Right lung (tissue), 5 donors: Measurements from ENCODE around the gene OVOL1. TPM values are rescaled to one million over a fixed set of nuclear protein-coding genes. Genes with fewer than 3 reads are reported as not detected.

Experiments
- DNase-seq, 2 donors: peaks; one replicate each; pipeline ENCODE4 v3.0.0-alpha.2; 2013
- polyA plus RNA-seq, 5 donors: library from polyadenylated mRNA; unstranded; fragments of 120-200 nt; gene quantifications; one replicate each; pipeline versions ENCODE4 v1.2.1 to v1.2.3, GENCODE V29; 2013; ENCODE audit warnings: inconsistent platforms in 1 of 5, low replicate concordance in 1 of 5; ENCODE audit not compliant: insufficient read length in 5 of 5, insufficient read depth in 1 of 5

Gene OVOL1
- polyA plus RNA-seq, 5 donors, result 0.07 to 0.60 (median 0.29) TPM

DNA sequence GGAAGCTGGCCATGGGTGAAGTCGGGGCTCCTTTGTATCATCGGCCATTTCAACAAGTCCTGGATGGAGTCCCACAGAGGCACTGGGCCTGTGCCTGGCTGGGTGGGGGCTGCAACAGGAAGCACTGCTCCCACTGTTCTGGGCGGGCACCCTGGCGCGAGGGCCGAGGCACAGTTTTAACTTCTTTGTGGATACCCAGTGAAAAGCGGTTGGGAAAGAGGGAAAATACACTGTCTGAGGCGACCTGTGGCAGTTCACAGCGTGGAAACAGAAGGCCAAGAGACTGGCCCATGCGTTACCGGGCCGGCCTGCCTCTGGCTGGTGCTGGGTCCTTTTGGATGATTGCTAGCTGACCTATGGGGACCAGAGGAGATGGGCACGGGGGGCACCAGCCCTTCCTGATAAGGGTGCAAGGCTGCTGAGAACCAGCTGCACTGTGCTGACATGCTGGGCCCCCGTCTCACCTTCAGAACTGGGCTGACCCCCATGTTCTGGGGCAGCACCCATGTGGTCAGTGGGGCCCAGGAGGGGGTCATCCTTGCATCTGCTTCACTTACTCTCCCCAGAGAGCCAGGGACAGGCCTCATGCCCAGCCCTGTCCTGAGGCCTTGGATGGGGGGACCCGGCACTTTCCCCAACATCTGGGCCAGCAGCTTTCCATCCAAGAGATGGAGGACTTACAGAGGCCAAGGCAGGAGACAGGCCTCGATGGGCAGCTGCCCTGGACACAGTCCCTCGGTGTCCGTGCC is 4.2 kb downstream of the OVOL1 start:
- DNase-seq, result no peak

DNA sequence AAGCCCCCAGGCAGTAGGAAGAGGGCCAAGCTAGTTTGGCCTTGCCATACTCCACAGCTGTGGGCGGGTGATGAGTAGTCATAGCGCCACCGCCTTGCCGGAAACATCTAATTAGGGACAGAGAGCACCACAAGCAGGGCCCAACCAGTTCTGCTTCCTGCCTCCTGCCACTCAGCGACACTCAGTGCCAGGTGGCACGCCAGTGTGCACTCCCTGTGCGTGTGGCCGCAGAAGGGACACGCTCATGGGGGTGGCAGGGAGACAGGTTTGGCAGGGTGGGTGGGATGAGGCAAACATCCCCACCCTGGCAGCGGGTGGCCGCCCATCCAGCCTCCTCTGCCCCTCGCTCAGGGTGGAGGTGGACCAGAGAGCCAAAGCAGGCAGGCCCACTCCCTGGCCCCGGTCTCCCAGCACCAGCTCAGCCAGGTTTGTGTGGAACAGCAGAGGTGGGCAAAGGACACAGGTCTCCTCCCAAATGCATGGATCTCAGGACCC is 4.9 kb downstream of the OVOL1 start:
- no peak for DNase-seq

DNA sequence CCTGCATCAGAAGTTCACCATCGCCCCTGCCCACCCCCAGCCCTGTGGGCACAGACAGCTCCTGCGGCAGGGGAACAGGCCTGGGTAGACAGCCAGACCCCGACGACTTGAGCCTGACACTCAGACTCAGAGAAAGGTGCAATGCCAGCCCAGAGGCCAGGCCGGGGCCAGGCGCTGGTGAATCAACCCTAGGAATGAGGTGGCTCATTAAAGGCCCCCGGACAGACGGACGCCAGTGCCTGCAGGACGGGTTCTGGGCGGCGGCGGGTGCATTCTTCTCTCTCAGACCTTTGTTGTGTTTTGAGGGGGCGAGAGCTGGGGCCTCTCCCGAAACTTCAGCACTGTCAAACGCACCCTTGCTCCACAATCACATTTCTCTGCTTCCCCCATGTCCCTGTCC is 5.6 kb downstream of the OVOL1 start:
- no peak for DNase-seq

DNA sequence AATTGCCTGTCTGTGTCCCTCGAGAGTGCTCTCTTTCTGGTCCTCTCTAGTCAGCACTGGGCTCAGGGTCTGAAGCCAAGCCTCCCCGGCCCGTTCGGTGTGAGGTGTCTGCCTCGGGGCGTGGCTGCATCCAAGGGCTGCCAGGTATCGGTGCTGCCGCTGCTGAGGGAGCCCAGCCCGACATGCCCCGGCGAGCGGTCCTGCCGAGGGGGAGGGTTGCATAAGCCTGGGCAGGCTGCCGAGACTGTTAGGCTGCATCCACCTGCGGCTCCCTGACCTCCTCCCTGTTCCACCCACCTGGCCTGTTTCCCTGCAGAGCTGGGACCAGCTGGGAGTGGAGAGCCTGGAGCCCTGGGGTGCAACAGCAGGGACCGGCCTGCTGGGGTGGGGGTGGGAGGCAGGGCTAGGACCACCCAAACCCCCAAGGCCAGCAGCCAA is 6.3 kb downstream of the OVOL1 start:
- DNase-seq, result no peak

DNA sequence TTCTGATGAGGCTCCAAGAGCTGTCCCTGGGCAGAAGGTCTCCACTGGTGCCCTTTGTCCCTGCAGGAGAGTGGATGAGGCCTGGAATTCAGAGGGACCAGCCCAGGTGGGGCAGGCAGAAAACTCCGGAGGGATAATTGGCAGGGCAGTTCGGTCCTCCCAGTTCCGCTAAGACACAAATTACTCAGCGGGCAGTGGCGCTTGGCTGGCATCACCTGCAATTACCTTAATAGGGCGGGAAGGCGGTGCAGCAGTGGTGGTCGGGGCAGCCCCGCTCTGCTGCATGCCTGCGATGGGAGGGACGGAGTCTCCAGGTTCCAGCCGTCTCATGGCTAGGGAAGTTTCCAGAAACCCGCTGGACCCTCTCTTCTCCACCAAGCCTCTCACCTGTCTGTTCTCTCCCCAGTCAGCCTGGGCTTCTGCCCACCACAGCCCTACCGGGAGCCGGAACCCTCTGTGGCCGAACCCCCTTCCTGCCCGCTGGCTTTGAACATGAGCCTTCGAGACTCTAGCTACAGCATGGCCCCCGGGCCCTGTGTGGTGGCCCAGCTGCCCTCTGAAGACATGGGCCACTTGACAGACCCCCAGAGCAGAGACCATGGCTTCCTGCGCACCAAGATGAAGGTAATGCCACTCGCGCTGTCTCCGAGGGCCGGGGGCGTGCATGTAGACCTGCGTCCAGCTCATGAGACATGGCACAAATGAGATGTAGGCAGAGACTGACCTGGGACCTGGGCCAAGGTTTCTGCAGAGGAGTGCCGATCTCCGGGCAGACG is 7.0 kb downstream of the OVOL1 start:
- DNase-seq, result no peak

DNA sequence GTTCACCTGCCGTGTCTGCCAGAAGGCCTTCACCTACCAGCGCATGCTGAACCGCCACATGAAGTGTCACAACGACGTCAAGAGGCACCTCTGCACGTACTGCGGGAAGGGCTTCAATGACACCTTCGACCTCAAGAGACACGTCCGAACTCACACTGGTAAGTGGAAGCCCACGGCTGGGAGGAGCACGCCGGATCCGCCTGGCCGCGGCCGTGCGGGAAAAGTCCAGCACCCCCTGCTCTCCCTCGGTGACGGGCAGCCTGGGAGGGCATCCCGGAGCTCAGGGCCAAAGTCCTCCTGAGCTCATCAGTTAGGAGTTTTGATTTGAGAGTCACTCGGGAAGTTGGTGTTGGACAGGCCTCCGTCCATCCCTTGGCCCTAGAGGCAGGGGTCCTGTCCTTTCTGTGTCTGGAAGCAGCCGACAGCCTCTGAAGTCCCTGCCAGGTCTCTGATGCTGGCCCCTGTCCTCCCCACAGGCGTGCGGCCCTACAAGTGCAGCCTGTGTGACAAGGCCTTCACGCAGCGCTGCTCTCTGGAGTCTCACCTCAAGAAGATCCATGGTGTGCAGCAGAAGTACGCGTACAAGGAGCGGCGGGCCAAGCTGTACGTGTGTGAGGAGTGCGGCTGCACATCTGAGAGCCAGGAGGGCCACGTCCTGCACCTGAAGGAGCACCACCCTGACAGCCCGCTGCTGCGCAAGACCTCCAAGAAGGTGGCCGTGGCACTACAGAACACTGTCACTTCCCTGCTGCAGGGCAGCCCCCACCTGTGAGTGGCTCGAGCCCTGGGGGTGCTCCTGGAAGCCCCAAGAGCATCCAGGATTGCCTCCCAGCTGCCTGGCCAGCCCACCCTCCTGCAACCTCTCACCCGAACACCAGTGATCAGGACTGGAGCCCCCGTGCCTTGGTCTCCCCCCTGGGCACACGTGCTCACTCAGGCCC is 8.0 kb downstream of the OVOL1 start:
- no peak for DNase-seq

DNA sequence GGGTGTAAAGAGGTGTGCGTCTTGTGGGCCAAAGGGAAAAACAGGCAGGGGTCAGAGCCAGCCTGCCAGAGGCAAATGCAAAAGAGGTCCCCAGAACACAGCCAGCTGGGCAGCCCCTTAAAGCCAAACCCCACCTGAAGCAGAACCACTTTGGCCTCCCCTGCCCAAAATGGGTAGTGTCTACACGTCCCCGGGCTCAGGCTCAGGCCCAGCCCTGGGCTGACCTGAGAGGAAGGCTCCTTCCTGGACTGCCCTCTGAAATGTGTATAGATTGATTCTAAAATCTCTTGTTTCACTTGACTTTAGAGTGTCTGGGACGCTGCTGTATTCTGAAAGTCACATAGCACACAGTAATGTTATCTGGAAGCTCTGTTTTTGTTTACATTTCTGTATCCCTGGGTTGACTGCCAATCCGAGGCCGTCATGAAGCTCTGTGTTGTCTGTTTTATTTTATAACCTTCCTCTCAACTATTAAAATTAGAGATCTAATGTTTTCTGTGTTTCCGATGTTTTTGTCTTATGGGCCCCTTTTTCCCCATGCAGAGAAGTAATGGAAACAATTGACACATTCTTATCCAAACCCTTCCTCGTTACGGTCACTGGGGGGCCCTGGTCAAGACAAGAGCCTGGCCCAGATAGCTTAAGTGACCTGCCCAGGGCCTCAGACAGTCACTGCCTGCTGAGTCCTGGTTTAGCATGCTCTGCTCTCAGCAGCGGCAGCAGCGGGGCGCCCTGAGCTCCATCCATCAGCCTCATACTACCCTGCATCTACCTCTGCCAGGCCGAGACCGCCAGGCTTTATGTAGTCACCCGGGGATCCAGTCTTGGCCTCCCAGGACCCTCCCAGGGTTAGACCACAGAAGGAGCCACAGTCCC is 10.1 kb downstream of the OVOL1 start:
- no peak for DNase-seq

DNA sequence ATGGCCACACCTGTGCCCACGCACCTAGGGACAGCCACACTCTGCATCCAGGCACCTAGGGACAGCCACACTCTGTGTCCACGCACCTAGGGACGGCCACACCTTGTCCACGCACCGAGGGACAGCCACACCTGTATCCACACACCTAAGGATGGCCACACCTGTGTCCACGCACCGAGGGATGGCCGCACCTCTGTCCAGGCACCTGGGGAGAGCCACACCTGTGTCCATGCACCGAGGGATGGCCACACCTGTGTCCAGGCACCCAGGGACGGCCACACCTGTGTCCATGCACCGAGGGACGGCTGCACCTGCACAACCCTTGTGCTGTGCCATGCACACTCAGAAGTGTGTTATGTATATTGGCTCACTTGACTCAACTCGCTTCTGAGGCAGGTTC is 10.8 kb downstream of the OVOL1 start:
- DNase-seq, result no peak

DNA sequence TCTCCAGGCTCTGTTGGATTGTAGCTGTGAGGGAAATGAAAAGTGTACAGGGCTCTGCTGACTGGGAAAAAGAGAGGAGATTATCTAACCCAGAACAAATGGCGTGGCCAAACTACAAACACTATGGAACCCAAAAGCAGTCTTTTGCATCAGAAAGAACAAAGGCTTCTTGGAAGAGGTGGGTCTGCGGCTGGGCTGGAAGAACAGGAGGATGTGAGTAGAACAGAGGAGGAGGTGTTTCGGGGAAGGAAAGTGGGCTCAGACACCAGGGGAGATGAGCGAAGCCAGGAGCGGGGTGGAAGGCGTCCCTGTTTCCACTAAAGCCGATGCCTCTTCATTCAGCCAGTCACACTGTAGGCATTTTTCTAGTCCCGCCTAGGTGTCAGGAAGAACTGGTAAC is 12.0 kb downstream of the OVOL1 start:
- no peak for DNase-seq

DNA sequence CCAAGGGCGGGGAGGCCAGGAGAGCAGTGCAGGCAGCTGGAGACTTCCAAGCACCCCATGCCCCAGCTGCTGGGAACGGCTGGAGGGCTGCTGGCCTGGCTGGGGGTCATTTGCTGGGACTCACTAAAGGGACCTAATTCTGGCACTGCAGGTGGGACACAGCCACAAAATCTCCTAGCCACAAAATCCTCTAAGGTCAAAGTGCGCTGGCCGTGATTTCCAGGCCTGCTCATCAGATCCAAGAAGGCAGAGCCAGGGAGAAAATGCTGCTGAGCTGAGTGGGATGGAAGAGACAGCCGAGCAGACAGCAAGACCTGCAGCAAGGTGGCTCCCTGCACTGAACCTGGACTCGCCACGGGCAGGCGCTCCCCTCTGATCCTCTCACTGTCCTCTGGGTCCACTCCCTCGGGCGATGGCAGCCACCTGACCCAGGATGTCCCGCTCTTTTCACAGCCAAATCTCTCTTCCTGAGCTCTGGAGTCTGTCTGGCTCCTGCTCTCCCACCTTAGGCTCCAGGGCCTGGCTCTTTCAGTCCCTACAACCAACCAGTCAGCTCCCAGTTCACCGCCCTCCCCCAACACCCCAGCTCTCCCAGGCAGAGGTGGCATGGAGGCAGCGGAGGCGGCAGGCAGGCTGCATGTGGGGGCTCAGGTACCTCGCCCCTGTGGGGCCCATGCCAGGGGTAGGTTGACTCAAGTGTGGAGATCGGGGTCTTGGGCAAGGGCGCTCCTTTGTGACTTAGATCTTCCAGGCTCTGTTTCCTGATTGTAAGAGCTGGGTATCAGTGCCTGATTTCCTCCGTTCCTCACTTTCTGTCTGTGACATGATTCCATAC is 14.5 kb downstream of the OVOL1 start:
- no peak for DNase-seq

DNA sequence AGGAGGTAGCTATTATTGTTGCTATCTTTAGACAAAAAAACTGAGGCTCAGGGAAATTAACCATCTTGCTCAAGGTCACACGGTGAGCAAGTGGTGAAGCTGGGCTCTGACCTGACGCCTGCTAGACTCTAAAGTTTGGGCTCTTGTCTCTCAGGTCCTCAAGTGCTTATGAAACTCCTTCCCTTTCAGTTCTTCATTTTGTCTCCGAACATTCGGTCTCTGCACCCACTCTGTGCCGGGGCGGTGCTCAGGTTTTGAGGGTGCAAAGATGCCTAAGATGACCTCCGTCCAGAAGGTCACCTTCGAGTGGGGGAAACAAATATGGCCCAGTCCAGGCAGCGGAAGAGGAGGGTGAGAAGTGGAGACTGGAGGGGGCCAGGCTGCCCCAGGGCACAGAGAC is 16.0 kb downstream of the OVOL1 start:
- no peak for DNase-seq

DNA sequence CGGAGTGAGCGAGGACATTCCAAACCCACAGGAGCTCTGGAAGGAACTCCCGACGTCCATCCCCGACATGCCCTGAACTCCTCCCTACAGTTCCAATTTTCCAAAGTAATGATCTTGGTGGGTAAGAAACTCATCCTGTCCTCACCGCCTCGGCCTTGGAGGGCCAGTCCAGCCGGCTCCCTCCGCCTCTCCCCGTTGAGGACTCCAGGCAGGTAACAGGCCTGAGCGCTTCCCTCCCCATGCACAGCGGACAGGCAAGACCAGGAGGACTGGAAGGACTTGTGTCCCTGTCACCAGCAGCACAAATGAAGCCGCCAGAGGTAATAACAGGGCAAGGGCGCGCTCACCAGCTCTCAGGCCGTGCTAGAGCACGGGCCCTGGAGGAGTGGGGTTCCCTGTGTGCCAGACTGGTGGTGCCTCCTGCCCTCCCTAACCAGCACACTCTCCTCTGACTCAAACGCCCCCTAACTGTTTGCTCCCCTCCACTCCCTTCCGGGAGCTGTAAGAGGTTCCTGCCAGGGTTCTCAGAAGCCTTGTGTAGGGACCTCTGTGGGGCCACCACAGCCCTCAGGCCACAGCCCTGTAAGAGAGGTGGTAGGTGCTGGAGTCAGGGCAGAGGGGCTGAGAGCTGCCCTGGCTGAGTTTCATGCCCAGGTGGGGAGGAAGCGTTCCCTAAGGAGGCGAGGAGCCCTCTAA is 17.1 kb downstream of the OVOL1 start:
- DNase-seq, result no peak

DNA sequence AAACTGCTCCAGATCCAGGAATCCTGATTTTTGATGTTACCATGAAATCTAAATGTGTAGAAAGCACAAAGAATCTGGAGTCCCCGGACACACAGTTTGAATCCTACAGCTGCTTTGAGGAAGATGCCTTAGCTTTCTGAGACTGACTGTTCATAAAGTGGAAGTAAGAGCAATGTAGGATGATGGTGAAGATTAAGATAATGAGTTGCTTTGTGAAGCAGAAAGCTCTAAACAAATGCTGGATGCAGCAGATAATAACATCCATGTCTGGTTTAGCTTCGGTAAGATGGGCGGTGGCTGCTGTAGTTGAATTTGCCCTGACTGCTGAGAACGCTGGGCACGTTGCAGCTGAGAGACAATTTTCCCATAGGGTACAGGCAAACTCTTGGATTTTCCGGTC is 20.1 kb downstream of the OVOL1 start:
- no peak for DNase-seq

DNA sequence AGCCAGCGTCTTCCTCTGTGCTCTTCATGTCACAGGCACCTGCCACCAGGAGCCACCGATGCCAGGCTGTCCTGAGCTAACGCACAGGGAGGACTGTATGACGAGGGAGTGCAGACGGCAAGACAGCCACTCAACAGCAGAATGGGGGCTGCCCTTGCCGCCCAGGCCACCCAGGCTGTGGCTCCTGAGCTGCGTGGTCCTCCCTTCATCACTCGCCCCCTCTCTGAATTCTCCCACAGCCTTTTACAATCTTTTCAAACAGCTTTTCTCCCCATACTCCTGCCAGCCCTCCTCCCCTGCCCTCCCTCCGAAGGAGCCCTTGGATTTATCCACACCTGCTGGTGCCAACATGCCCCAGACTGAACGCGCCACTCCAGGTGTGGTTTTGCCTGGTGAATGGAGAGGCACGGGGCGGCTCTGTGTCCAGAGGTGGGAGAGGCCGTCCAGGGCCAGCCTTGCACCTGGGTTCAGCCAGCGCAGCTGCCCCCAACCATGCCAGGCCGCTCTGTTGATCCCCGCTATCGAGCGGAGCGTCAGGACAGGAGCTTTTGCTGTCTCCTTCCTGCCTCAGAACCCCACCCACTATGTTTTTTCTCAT is 22.0 kb downstream of the OVOL1 start:
- DNase-seq, result no peak

DNA sequence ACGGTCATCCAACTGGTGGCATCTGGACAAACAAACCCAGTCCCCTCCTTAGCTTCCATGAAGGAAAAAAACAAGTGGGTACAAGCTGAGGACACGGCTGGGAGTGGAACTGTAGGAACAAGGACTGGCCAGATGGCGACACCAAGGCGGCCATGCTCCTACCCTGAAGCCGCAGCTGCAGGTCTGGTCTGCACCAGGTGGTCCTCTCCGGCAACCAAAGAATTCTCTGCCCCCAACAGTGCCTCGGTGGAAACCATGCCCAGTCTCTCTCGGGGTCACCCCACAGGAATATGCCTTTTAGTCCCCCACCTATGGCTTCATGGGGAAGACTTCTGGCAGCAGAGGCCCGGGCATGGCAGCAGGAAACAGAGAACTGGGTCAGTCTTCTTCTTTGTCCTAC is 22.6 kb downstream of the OVOL1 start:
- no peak for DNase-seq

DNA sequence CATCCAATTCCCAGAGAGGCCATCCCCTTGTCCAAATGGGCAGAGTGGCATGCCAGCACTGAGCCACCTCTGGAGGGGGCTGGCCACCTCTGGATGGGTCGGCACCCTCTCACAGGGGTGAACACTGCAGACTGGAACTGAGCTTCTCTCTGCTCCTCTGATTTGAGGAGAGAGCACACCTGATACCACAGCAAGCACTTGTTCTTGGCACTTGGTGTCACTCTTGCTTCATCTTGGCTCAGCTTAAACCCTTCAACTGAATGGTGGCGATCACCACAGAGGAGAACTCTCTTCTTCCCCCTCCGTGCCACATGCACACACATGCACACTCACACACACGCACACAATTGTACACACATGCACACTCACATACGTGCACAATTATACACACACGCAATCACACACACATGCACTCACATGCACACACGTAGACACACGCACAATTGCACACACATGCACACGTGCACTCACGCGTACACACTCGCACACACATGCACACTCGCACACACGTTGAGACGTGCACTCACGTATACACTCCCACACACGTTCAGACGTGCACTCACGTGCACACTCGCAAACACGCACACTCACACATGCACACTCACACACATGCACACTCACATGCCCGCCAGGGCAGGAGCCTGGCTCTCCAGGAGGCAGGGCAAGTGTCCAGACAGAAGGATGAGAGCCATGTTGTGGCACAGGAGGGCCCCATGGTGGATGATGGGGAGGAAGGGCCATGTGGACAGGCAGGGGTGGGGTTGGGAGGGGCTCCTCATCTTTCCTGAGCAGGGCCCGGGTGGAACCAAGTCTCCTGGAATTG is 23.4 kb downstream of the OVOL1 start:
- DNase-seq, result no peak

DNA sequence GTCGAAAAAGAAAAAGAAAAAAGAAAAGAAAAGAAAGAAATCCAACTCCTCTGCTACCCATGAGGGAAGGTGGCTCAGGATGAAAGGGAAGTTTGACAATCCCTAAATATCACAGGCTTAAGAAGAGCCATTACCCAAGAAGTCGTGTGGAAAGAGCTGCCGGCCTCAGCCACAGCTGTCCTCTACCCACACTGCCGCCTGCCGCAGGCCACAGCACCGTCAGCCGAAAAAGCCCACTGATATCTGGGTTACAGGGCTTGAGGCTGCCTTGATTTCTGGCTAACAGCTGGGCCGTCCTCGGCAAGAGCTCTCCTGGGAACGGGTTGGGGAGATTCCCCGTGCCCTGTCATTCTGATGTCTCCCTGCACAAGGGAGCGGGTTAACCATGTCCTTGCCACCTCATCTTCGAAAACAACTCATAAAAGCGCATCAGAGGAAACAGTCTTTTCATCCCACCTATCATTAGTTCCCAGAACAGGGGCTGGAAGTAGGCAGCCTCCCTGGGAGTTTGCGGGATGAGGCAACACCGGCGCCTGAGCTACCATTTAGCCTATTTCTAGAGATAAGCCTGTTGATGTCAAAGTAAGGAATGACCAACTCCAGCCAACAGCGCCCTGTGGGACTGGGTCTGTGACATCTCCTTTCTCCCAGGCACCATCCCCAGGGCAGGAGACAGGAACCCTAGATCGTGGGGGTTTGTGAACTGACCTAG is 25.1 kb downstream of the OVOL1 start:
- DNase-seq, result no peak
